ENCODE results near the gene TRIM63. TPM values are rescaled to one million over a fixed set of nuclear protein-coding genes. Genes with fewer than 3 reads are reported as not detected.

Gene TRIM63
- total and polyA plus RNA-seq, 8 donors = 0.15 to 1.8 (median 0.29) TPM; not detected in 3

DNA sequence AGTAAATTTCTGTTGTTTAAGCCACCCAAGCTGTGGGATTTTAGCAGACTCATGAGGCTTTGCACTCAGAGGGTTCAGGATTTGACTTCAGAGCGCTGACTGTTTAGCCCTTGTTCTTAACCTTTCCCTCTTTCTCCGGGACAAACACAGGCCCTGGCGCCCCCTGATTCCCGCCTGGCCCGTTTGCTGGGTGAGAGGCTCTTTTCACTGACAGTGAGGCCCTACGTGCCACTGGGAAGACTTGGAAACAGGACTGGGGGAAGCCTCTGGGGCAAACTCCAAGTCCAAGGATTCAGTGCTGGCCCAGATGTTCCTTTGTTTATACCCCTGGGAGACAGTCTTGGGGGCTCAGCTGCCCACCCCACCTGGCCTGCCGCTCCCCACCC lies 11.7 kb upstream of the TRIM63 start:
- peaks cover 0 to 28% of the 10 kb centered on the region in 2 donors for H3K27me3 ChIP-seq
- ATAC-seq = no peak
- H3K4me1 ChIP-seq = no peaks in the 10 kb centered on the region
- H3K27ac ChIP-seq = no peak overlapping the region
- no peak for DNase-seq
- H3K36me3 ChIP-seq = no peaks in the 10 kb centered on the region
- TF ChIP-seq, protein P1, sequence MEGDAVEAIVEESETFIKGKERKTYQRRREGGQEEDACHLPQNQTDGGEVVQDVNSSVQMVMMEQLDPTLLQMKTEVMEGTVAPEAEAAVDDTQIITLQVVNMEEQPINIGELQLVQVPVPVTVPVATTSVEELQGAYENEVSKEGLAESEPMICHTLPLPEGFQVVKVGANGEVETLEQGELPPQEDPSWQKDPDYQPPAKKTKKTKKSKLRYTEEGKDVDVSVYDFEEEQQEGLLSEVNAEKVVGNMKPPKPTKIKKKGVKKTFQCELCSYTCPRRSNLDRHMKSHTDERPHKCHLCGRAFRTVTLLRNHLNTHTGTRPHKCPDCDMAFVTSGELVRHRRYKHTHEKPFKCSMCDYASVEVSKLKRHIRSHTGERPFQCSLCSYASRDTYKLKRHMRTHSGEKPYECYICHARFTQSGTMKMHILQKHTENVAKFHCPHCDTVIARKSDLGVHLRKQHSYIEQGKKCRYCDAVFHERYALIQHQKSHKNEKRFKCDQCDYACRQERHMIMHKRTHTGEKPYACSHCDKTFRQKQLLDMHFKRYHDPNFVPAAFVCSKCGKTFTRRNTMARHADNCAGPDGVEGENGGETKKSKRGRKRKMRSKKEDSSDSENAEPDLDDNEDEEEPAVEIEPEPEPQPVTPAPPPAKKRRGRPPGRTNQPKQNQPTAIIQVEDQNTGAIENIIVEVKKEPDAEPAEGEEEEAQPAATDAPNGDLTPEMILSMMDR (IDR thresholded peaks at IDR 0.05) = no peak
- H3K4me3 ChIP-seq = no peak overlapping the region
- intact Hi-C loops (cut with DNase I) = no loop called here
- H3K9me3 ChIP-seq = no peaks in the 10 kb centered on the region

DNA sequence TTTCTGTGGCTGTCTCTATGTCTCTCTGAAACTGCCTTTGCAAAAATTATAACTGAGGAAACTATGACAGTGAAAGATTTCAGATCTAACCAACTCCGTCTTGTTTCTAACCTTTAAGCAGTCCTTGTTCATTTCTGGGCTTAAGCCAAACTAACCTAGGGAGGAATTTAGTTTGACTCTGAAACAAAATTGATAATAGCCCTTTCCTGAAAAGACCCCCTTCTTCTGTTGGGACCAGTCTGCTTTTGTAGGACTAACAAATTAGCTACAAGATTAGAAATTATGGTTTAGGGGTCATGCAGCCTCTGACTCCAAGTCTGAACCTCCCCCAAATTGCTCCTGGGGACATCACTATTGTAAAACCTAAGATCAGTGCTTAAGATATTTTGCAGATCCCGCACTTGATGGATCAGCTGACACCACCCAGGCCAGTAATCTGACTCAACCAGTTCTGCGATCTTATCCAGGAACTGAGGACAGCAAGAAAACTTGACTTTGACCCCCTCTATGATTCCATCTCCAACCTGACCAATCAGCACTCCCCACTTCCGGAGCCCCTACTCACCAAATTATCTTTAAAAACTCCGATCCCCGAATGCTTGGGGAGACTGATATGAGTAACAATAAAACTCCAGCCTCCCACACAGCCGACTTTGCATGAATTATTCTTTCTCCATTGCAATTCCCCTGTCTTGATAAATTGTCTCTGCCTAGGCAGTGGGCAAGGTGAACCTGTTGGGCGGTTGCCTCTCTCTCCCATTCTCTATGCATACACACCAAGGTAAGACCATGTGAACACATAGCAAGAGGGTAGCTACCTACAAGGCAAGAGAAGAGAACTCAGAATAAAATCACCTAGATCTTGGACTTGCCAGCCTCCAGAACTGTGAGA lies 11.1 kb upstream of the TRIM63 start:
- Histone ChIP-seq H3K9me3 (no peaks in the 10 kb centered on the region), H3K36me3 (no peaks in the 10 kb centered on the region), H3K27me3 (peaks cover 0 to 34% of the 10 kb centered on the region in 2 donors), H3K4me1 (no peaks in the 10 kb centered on the region), H3K27ac (no peak overlapping the region), H3K4me3 (no peak overlapping the region)
- ATAC-seq (no peak), DNase-seq (no peak)
- TF ChIP-seq, protein P1 (IDR thresholded peaks at IDR 0.05) = no peak
- intact Hi-C loops (cut with DNase I) = no loop called here

DNA sequence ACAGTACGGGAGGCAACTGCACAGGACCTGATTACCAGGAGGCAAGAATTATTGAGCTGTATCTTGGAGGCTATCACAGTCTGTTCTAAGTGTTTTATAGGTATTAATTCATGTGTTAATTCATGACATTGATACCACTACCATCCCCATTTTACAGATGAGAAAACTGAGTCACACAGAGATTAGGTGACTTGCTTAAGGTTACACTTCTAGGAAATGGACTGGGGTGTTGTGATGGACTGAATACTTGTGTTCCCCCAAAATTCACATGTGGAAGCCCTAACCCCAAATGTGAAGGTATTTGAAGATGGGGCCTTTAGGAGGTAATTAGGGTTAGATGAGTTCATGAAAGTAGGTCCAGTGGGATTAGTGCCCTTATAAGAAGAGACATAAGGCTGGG lies 10.1 kb upstream of the TRIM63 start:
- no peak for ATAC-seq
- no peak for DNase-seq
- H3K4me1 ChIP-seq = no peaks in the 10 kb centered on the region
- TF ChIP-seq, protein P1 (IDR thresholded peaks at IDR 0.05) = no peak
- H3K36me3 ChIP-seq = no peaks in the 10 kb centered on the region
- no peak overlapping the region for H3K4me3 ChIP-seq
- peaks cover 5 to 35% of the 10 kb centered on the region in 2 donors for H3K27me3 ChIP-seq
- H3K27ac ChIP-seq = no peak overlapping the region
- intact Hi-C loops (cut with DNase I) = no loop called here
- no peaks in the 10 kb centered on the region for H3K9me3 ChIP-seq

- H3K27me3 ChIP-seq = peaks cover 8 to 37% of the 10 kb centered on the region in 2 donors
- H3K36me3 ChIP-seq = no peaks in the 10 kb centered on the region
- H3K27ac ChIP-seq = no peak overlapping the region
- TF ChIP-seq, protein P1 (IDR thresholded peaks at IDR 0.05) = no peak
- no peaks in the 10 kb centered on the region for H3K4me1 ChIP-seq
- no peak for ATAC-seq
- H3K9me3 ChIP-seq = no peaks in the 10 kb centered on the region
- DNase-seq = no peak
- intact Hi-C loops (cut with DNase I) = no loop called here
- no peak overlapping the region for H3K4me3 ChIP-seq
Observed at GRCh38 chr1:26075421-26076144, 8.2 kb upstream of the TRIM63 start.

- Histone ChIP-seq H3K27ac (no peak overlapping the region), H3K36me3 (no peaks in the 10 kb centered on the region), H3K4me3 (no peak overlapping the region), H3K27me3 (peaks cover 8 to 57% of the 10 kb centered on the region in 2 donors), H3K9me3 (no peaks in the 10 kb centered on the region), H3K4me1 (no peaks in the 10 kb centered on the region)
- DNase-seq (no peak), ATAC-seq (no peak)
- TF ChIP-seq, protein P1 (IDR thresholded peaks at IDR 0.05) = no peak
- intact Hi-C loops (cut with DNase I) = no loop called here
Observed at GRCh38 chr1:26072305-26072704, 4.9 kb upstream of the TRIM63 start.

Data from left lung (tissue), 10 donors.